RWPE2 (cell line): ENCODE measurements around the gene LELP1.

Experiments
- ATAC-seq: fragments of 200-7000 bp; cut with Tn5 transposase; 3 replicates; pipeline ENCODE4 v1.9.1; 2021; ENCODE audit warnings: low read depth
- DNase-seq: peaks from one replicate; pipeline ENCODE4 v3.0.0-alpha.2; 2020; ENCODE audit warnings: low spot score
- H3K27ac ChIP-seq: fragments of 450-650 bp; 2 replicates; pipeline ENCODE4 v1.5.1; 2017; ENCODE audit warnings: mild to moderate bottlenecking; ENCODE audit not compliant: poor library complexity, severe bottlenecking
- H3K27me3 ChIP-seq: fragments of 250-450 bp; sonication (Bioruptor Pico); 2 replicates; pipeline ENCODE4 v1.5.1; 2021; ENCODE audit warnings: mild to moderate bottlenecking, moderate library complexity; ENCODE audit not compliant: insufficient read depth, poor library complexity, severe bottlenecking
- H3K36me3 ChIP-seq: fragments of 250-450 bp; sonication (Bioruptor Pico); 2 replicates; pipeline ENCODE4 v1.5.1; 2020; ENCODE audit warnings: low read depth, mild to moderate bottlenecking, moderate library complexity
- H3K4me1 ChIP-seq: fragments of 250-450 bp; sonication (Bioruptor Pico); 2 replicates; pipeline ENCODE4 v1.5.1; 2021; ENCODE audit warnings: mild to moderate bottlenecking, moderate library complexity; ENCODE audit not compliant: insufficient read depth, poor library complexity, severe bottlenecking
- H3K4me3 ChIP-seq: fragments of 250-450 bp; sonication (Bioruptor Pico); 2 replicates; pipeline ENCODE4 v1.5.1; 2021; ENCODE audit warnings: mild to moderate bottlenecking, moderate library complexity; ENCODE audit not compliant: severe bottlenecking
- H3K9me3 ChIP-seq: fragments of 250-450 bp; sonication (Bioruptor Pico); 2 replicates; pipeline ENCODE4 v1.5.1; 2021; ENCODE audit warnings: mild to moderate bottlenecking, moderate library complexity; ENCODE audit not compliant: severe bottlenecking
- CTCF ChIP-seq: fragments of 450-650 bp; IDR thresholded peaks from one replicate; pipeline ENCODE4 v1.5.1; 2017; ENCODE audit warnings: mild to moderate bottlenecking, moderate library complexity; ENCODE audit not compliant: poor library complexity, severe bottlenecking

Gene LELP1

DNA sequence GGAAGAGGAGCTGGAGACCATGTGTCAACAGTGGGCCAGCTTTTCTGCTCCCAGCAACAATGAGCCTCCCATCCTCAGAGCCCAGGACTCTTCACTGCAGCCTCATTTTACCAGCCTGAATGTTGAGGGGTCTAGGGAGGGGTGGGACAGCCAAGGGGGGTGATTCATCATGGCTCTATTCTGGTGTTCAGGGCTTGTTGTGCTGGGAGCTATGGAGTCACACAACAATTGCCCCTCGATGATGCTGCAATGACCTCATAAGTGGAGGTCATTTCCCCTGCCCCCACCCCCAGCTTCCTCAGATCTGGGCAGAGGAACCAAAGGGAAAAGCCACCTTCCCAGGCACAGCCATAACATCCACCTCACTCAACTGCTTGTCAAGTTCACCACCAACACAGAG is at the start of gene LELP1:
Gene LELP1 (plus strand): TSS at position 301 of the 400 bp plus-strand sequence. CDS start 1,278 bp downstream, outside the sequence.
- ATAC-seq, result no peak
- Histone ChIP-seq H3K27me3 (no peaks in the 10 kb centered on the region), H3K4me1 (no peaks in the 10 kb centered on the region), H3K27ac (no peak within 1 kb of the TSS), H3K9me3 (no peaks in the 10 kb centered on the region), H3K4me3 (no peak within 1 kb of the TSS), H3K36me3 (no peaks in the 10 kb centered on the region)
- TF ChIP-seq CTCF, result no peak
- DNase-seq, result no peak

DNA sequence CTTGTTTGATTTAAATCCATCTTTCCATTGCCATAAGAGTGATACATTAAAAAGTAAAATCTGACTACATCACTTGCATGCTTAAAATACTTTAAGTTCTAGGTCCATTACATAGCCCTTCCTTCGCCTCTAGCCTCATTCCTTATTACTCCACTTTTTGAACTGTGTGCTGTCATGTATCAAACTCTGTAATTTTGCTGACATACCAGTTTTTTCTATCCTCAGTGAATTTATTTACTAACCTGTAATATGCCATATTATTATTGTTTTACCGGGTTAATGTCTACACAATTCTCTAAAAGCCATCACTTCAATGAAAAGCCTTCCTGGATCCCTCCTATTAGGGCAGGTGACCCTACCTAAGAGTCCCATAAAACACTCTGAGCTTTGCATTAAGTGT is 47.7 kb upstream of the LELP1 start:
- ATAC-seq, result no peak
- TF ChIP-seq CTCF, result no peak
- Histone ChIP-seq H3K36me3 (no peaks in the 10 kb centered on the region), H3K27ac (no peak overlapping the region), H3K27me3 (no peaks in the 10 kb centered on the region), H3K4me1 (no peaks in the 10 kb centered on the region), H3K4me3 (no peak overlapping the region), H3K9me3 (no peaks in the 10 kb centered on the region)
- DNase-seq, result no peak

- no peaks in the 10 kb centered on the region for H3K36me3 ChIP-seq
- TF ChIP-seq CTCF, result no peak
- no peak overlapping the region for H3K27ac ChIP-seq
- H3K4me1 ChIP-seq, result no peaks in the 10 kb centered on the region
- DNase-seq (no peak), ATAC-seq (no peak)
- H3K9me3 ChIP-seq, result no peaks in the 10 kb centered on the region
- no peaks in the 10 kb centered on the region for H3K27me3 ChIP-seq
- no peak overlapping the region for H3K4me3 ChIP-seq
Measured at GRCh38 chr1:153168686-153169085, 34.5 kb upstream of the LELP1 start.

- no peak for TF ChIP-seq CTCF
- peak overlapping the region; percentile 48 for H3K27ac ChIP-seq
- H3K4me1 ChIP-seq, result peaks cover 13% of the 10 kb centered on the region
- DNase-seq, result no peak
- peak; percentile 78 for ATAC-seq
- no peaks in the 10 kb centered on the region for H3K36me3 ChIP-seq
- H3K9me3 ChIP-seq, result no peaks in the 10 kb centered on the region
- no peaks in the 10 kb centered on the region for H3K27me3 ChIP-seq
- no peak overlapping the region for H3K4me3 ChIP-seq
Measured at GRCh38 chr1:153174624-153175023, 28.6 kb upstream of the LELP1 start.

- DNase-seq (no peak), ATAC-seq (no peak)
- Histone ChIP-seq H3K27ac (no peak overlapping the region), H3K9me3 (no peaks in the 10 kb centered on the region), H3K36me3 (no peaks in the 10 kb centered on the region), H3K4me1 (peaks cover 12% of the 10 kb centered on the region), H3K4me3 (no peak overlapping the region), H3K27me3 (no peaks in the 10 kb centered on the region)
- TF ChIP-seq CTCF, result no peak
Measured at GRCh38 chr1:153178922-153179321, 24.3 kb upstream of the LELP1 start.
